HuH-7 (cell line): ENCODE data around the gene LTBR.

ENCODE experiments used
- DNase-seq: peaks from one replicate; pipeline ENCODE4 v3.0.0; 2011; ENCODE audit warnings: low spot score

The LTBR gene

DNA sequence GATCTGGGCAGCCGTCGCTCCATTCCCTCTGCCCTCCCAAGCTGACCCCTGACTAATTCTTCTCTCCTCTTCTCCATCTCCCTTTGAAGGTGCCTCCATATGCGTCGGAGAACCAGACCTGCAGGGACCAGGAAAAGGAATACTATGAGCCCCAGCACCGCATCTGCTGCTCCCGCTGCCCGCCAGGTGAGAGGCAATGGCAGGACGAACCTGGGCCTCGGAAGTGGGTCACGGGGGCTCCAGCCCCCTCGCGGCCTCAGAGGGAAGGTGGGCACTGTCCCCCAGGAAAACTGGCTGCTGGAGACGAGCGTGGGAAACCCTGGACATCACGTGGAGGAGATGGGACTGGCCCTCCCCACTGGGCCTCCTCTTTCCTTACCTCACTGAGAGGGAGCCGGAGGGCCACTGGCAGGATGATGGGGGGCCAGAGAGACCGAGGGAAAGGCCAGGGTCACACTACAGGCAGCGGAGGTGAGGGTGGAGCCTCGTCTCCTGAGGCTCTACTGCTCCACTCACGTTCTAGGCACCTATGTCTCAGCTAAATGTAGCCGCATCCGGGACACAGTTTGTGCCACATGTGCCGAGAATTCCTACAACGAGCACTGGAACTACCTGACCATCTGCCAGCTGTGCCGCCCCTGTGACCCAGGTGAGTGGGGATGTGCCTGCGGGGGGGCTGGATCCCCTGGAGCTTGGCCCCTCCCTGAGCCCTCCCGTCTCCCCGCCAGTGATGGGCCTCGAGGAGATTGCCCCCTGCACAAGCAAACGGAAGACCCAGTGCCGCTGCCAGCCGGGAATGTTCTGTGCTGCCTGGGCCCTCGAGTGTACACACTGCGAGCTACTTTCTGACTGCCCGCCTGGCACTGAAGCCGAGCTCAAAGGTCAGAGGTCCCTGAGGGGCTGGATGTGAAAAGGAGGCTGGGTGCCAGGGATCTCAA is 806 bp downstream of the LTBR start:
- no peak for DNase-seq

- DNase-seq, result no peak
Observed at GRCh38 chr12:6386038-6386437, 2.1 kb downstream of the LTBR start.

- DNase-seq, result no peak
Observed at GRCh38 chr12:6386491-6386890, 2.5 kb downstream of the LTBR start.

GRCh38 chr12:6387541-6387940 is 3.6 kb downstream of the LTBR start:
- no peak for DNase-seq

DNA sequence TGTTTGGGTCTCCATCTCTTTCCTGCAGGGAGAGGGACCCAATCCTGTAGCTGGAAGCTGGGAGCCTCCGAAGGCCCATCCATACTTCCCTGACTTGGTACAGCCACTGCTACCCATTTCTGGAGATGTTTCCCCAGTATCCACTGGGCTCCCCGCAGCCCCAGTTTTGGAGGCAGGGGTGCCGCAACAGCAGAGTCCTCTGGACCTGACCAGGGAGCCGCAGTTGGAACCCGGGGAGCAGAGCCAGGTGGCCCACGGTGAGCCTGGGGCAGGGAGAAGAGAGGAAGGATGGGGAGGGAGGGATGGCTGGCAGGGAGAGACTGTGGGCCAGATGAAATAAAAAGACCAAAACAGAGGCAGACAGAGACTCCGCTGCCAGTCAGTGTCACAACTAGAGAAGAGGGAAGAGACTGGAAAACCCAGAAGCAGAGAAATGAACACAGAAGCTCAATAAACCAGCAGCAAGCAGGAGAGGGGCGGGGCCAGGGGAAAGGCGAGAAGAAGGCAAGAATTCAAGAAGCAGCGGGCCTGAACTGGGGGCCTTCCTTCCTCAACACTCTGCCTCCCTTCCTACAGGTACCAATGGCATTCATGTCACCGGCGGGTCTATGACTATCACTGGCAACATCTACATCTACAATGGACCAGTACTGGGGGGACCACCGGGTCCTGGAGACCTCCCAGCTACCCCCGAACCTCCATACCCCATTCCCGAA is 6.3 kb downstream of the LTBR start:
- DNase-seq, result no peak

- DNase-seq, result no peak
Observed at GRCh38 chr12:6391013-6391412, 7.1 kb downstream of the LTBR start.

GRCh38 chr12:6392504-6392903 is 8.5 kb downstream of the LTBR start:
- no peak for DNase-seq

- DNase-seq, result no peak
Observed at GRCh38 chr12:6393109-6393508, 9.1 kb downstream of the LTBR start.

GRCh38 chr12:6394398-6394797 is 10.4 kb downstream of the LTBR start:
- no peak for DNase-seq

- no peak for DNase-seq
Observed at GRCh38 chr12:6396031-6396430, 12.1 kb downstream of the LTBR start.

- DNase-seq, result no peak
Observed at GRCh38 chr12:6399884-6400644, 16.1 kb downstream of the LTBR start.

- no peak for DNase-seq
Observed at GRCh38 chr12:6404390-6404789, 20.4 kb downstream of the LTBR start.

GRCh38 chr12:6405963-6406362 is 22.0 kb downstream of the LTBR start:
- DNase-seq, result no peak

DNA sequence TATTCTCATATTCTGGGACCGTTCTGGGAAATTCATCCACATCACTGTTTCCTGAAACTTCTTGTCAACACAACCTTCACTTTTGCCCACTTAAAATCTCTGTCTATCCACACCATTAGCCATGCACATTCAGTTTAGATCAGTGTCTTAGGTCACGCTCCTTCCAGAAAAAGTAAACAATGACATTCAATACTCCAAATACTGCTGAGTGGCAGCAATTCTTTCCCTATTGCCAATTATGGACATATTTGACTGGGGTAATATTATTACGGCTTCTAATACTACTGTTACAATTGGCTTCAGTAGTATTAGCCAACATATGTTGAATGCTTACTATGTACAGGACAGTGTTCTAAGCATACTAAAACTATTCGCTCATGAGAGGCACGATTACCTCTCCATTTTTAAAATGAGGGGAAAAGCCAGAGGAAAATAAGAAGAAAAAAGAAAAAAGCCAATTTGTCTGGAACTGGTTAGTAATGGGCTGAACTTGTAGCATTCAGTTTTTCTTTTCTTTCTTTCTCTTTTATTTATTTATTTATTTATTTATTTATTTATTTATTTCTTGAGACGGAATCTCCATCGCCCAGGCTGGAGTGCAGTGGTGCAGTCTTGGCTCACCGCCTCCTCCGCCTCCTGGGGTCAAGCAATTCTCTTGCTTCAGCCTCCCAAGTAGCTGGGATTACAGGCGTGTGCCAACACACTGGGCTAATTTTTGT is 23.4 kb downstream of the LTBR start:
- DNase-seq, result no peak

- DNase-seq, result no peak
Observed at GRCh38 chr12:6416596-6416995, 32.6 kb downstream of the LTBR start.

- DNase-seq, result no peak
Observed at GRCh38 chr12:6418796-6419195, 34.8 kb downstream of the LTBR start.

- DNase-seq, result no peak
Observed at GRCh38 chr12:6420364-6420763, 36.4 kb downstream of the LTBR start.

GRCh38 chr12:6423267-6424007 is 39.5 kb downstream of the LTBR start:
- DNase-seq, result peak; percentile 71

- DNase-seq, result no peak
Observed at GRCh38 chr12:6424008-6424347, 40.0 kb downstream of the LTBR start.

DNA sequence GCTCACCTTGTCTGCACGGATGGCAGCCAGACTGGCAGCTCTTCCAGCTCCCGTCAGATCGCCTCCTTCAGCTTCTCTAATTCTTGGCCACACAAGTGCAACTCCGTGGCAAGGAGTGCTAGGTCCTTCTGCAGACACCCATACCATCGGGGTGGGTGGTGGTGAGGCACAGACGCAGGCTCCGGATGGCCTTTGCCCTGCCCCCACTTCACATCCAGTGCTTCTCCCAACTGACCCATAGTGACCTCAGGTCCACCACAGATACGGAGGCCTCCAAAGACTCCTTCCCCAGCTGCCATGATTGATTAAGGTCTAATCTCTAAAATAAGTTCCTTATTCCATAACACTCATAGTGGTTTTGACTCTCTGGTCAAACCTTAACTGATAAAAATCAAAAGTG is 40.9 kb downstream of the LTBR start:
- DNase-seq, result no peak
